Measurements from ENCODE around the gene IGFBP5. TPM values are rescaled to one million over a fixed set of nuclear protein-coding genes. Genes with fewer than 3 reads are reported as not detected.

Gene IGFBP5
- total and polyA plus RNA-seq, 2 experiments from 2014 or later = 113 to 232 TPM

GRCh38 chr2:216629784-216630183 is 65.6 kb downstream of the IGFBP5 start:
- Histone ChIP-seq H3K9me3 (ENCODE audit: low read depth) (no peaks in the 10 kb centered on the region), H3K79me2 (peaks cover 10% of the 10 kb centered on the region), H3K9me2 (replicated peaks; ENCODE audit: insufficient read depth) (no peaks in the 10 kb centered on the region), H3K27me3 (peaks cover 8% of the 10 kb centered on the region), H3K36me3 (replicated peaks; ENCODE audit: insufficient read depth, low read depth) (no peaks in the 10 kb centered on the region), H3K27ac (no peak overlapping the region), H2AFZ (no peak overlapping the region), H3K4me1 (ENCODE audit: insufficient read depth) (peaks cover 3% of the 10 kb centered on the region), H3K4me2 (no peak overlapping the region), H3K4me3 (no peak overlapping the region), H4K20me1 (ENCODE audit: insufficient read depth, poor library complexity, severe bottlenecking) (no peaks in the 10 kb centered on the region)
- WGBS (ENCODE audit: low lambda C conversion rate, missing lambda C conversion rate) = 93% methylated on average over 4 of the region's 4 CpGs
- TF ChIP-seq EZH2 (IDR thresholded peaks at IDR 0.05; ENCODE audit: borderline replicate concordance) (no peak), CTCF (IDR thresholded peaks at IDR 0.05; ENCODE audit: poor library complexity) (no peak), EZH2phosphoT487 (IDR thresholded peaks at IDR 0.05; ENCODE audit: low read depth, severe bottlenecking, unreplicated experiment) (no peak)
- DNase-seq (ENCODE audit: low spot score) = no peak

GRCh38 chr2:216626875-216627245 is 68.5 kb downstream of the IGFBP5 start:
- Histone ChIP-seq H2AFZ (no peak overlapping the region), H3K36me3 (replicated peaks; ENCODE audit: insufficient read depth, low read depth) (no peaks in the 10 kb centered on the region), H3K4me1 (ENCODE audit: insufficient read depth) (peaks cover 2% of the 10 kb centered on the region), H3K4me3 (no peak overlapping the region), H3K27me3 (no peaks in the 10 kb centered on the region), H4K20me1 (ENCODE audit: insufficient read depth, poor library complexity, severe bottlenecking) (no peaks in the 10 kb centered on the region), H3K27ac (no peak overlapping the region), H3K9me2 (replicated peaks; ENCODE audit: insufficient read depth) (no peaks in the 10 kb centered on the region), H3K9me3 (ENCODE audit: low read depth) (no peaks in the 10 kb centered on the region), H3K79me2 (no peaks in the 10 kb centered on the region), H3K4me2 (no peak overlapping the region)
- no peak for DNase-seq (ENCODE audit: low spot score)
- no peak for TF ChIP-seq CTCF (IDR thresholded peaks at IDR 0.05; ENCODE audit: poor library complexity)
- TF ChIP-seq EZH2 (IDR thresholded peaks at IDR 0.05; ENCODE audit: borderline replicate concordance) = no peak
- TF ChIP-seq EZH2phosphoT487 (IDR thresholded peaks at IDR 0.05; ENCODE audit: low read depth, severe bottlenecking, unreplicated experiment) = no peak
- 88% methylated on average over 2 of the region's 2 CpGs for WGBS (ENCODE audit: low lambda C conversion rate, missing lambda C conversion rate)

- TF ChIP-seq EZH2 (IDR thresholded peaks at IDR 0.05; ENCODE audit: borderline replicate concordance) = no peak
- TF ChIP-seq EZH2phosphoT487 (IDR thresholded peaks at IDR 0.05; ENCODE audit: low read depth, severe bottlenecking, unreplicated experiment) = no peak
- no peak for TF ChIP-seq CTCF (IDR thresholded peaks at IDR 0.05; ENCODE audit: poor library complexity)
- peaks cover 5% of the 10 kb centered on the region for H3K4me1 ChIP-seq (ENCODE audit: insufficient read depth)
- no peaks in the 10 kb centered on the region for H3K27me3 ChIP-seq
- 78% methylated on average over 7 of the region's 7 CpGs for WGBS (ENCODE audit: low lambda C conversion rate, missing lambda C conversion rate)
- no peaks in the 10 kb centered on the region for H3K9me3 ChIP-seq (ENCODE audit: low read depth)
- no peak for DNase-seq (ENCODE audit: low spot score)
- H3K4me2 ChIP-seq = no peak overlapping the region
- no peaks in the 10 kb centered on the region for H4K20me1 ChIP-seq (ENCODE audit: insufficient read depth, poor library complexity, severe bottlenecking)
- no peak overlapping the region for H3K4me3 ChIP-seq
- H2AFZ ChIP-seq = no peak overlapping the region
- no peaks in the 10 kb centered on the region for H3K79me2 ChIP-seq
- H3K36me3 ChIP-seq (replicated peaks; ENCODE audit: insufficient read depth, low read depth) = no peaks in the 10 kb centered on the region
- no peaks in the 10 kb centered on the region for H3K9me2 ChIP-seq (replicated peaks; ENCODE audit: insufficient read depth)
- H3K27ac ChIP-seq = no peak overlapping the region
These were observed 69.0 kb downstream of the IGFBP5 start for GRCh38 chr2:216626168-216626874.
